Stomach smooth muscle (tissue), 2 donors: ENCODE measurements around the gene NRXN3.

Source experiments
- H3K27ac ChIP-seq: one replicate; pipeline ENCODE4 v1.7.0; 2013; ENCODE audit warnings: mild to moderate bottlenecking, low read length, inconsistent platforms
- H3K27me3 ChIP-seq, 2 donors: one replicate each; pipeline ENCODE4 v1.7.0; 2013; ENCODE audit warnings: low read length in 2 of 2; ENCODE audit not compliant: insufficient read depth in 2 of 2, control insufficient read depth in 1 of 2
- H3K36me3 ChIP-seq, 2 donors: one replicate each; pipeline ENCODE4 v1.7.0; 2013; ENCODE audit warnings: low read length in 2 of 2; ENCODE audit not compliant: control insufficient read depth in 2 of 2, insufficient read depth in 2 of 2
- H3K4me1 ChIP-seq: one replicate; pipeline ENCODE4 v1.7.0; 2013; ENCODE audit warnings: low read length; ENCODE audit not compliant: control insufficient read depth, insufficient read depth
- H3K4me3 ChIP-seq, 2 donors: one replicate each; pipeline ENCODE4 v1.7.0; 2013; ENCODE audit warnings: low read length in 2 of 2
- H3K9ac ChIP-seq, 2 donors: one replicate each; pipeline ENCODE4 v1.7.0; 2013; ENCODE audit warnings: low read length in 2 of 2, mild to moderate bottlenecking in 1 of 2
- H3K9me3 ChIP-seq, 2 donors: one replicate each; pipeline ENCODE4 v1.7.0; 2013; ENCODE audit warnings: low read length in 2 of 2; ENCODE audit not compliant: control insufficient read depth in 2 of 2
- donor health status: healthy.
- donor health status: Pancreatic carcinoma.

The NRXN3 gene

GRCh38 chr14:79899610-79900009 lies 1729.4 kb downstream of the NRXN3 start:
- Histone ChIP-seq H3K36me3 (no peaks in the 10 kb centered on the region), H3K4me3 (no peak overlapping the region), H3K27ac (no peak overlapping the region), H3K4me1 (peaks cover 3% of the 10 kb centered on the region), H3K27me3 (no peaks in the 10 kb centered on the region), H3K9ac (no peak overlapping the region), H3K9me3 (no peaks in the 10 kb centered on the region)

- Histone ChIP-seq H3K36me3 (no peaks in the 10 kb centered on the region), H3K4me3 (no peak overlapping the region), H3K27me3 (no peaks in the 10 kb centered on the region), H3K4me1 (no peaks in the 10 kb centered on the region), H3K9me3 (no peaks in the 10 kb centered on the region), H3K27ac (no peak overlapping the region), H3K9ac (no peak overlapping the region)
These were observed 1734.3 kb downstream of the NRXN3 start for GRCh38 chr14:79904497-79904896.

- Histone ChIP-seq H3K4me1 (no peaks in the 10 kb centered on the region), H3K27ac (no peak overlapping the region), H3K36me3 (no peaks in the 10 kb centered on the region), H3K27me3 (no peaks in the 10 kb centered on the region), H3K9ac (no peak overlapping the region), H3K9me3 (no peaks in the 10 kb centered on the region), H3K4me3 (no peak overlapping the region)
These were observed 1736.8 kb downstream of the NRXN3 start for GRCh38 chr14:79906994-79907393.

GRCh38 chr14:79910086-79910485 lies 1739.9 kb downstream of the NRXN3 start:
- no peak overlapping the region for H3K9ac ChIP-seq
- H3K36me3 ChIP-seq = no peaks in the 10 kb centered on the region
- H3K27ac ChIP-seq = no peak overlapping the region
- H3K4me3 ChIP-seq = no peak overlapping the region
- no peaks in the 10 kb centered on the region for H3K27me3 ChIP-seq
- H3K4me1 ChIP-seq = no peaks in the 10 kb centered on the region
- H3K9me3 ChIP-seq = no peaks in the 10 kb centered on the region

GRCh38 chr14:79911744-79912143 lies 1741.6 kb downstream of the NRXN3 start:
- H3K27ac ChIP-seq = no peak overlapping the region
- no peaks in the 10 kb centered on the region for H3K9me3 ChIP-seq
- H3K36me3 ChIP-seq = no peaks in the 10 kb centered on the region
- H3K9ac ChIP-seq = no peak overlapping the region
- no peaks in the 10 kb centered on the region for H3K4me1 ChIP-seq
- no peak overlapping the region for H3K4me3 ChIP-seq
- no peaks in the 10 kb centered on the region for H3K27me3 ChIP-seq

- Histone ChIP-seq H3K4me3 (no peak overlapping the region), H3K4me1 (no peaks in the 10 kb centered on the region), H3K27ac (no peak overlapping the region), H3K36me3 (no peaks in the 10 kb centered on the region), H3K27me3 (no peaks in the 10 kb centered on the region), H3K9me3 (no peaks in the 10 kb centered on the region), H3K9ac (no peak overlapping the region)
These were observed 1744.4 kb downstream of the NRXN3 start for GRCh38 chr14:79914595-79914994.

DNA sequence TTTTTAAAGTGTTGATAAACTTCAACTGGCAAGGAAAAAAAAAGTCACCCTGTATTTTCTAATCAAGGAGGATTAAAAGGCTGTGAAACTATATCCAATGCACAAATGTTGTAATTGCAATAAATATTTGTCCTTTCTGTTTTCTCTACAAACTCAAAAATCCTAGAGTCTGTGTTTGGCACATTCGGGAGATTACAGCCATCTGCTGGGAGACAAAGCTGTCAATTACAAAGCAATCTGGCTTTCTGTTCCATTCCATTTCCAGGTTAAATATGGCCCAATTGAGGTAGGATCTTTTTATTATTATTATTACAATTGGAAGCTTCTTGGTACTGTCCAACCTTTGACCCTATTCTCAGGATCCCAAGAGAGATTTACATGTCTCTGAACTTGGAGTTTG lies 1745.2 kb downstream of the NRXN3 start:
- H3K9me3 ChIP-seq = no peaks in the 10 kb centered on the region
- H3K27ac ChIP-seq = no peak overlapping the region
- H3K4me1 ChIP-seq = no peaks in the 10 kb centered on the region
- no peak overlapping the region for H3K4me3 ChIP-seq
- H3K36me3 ChIP-seq = no peaks in the 10 kb centered on the region
- no peaks in the 10 kb centered on the region for H3K27me3 ChIP-seq
- no peak overlapping the region for H3K9ac ChIP-seq

- no peaks in the 10 kb centered on the region for H3K4me1 ChIP-seq
- H3K27me3 ChIP-seq = no peaks in the 10 kb centered on the region
- no peaks in the 10 kb centered on the region for H3K36me3 ChIP-seq
- no peak overlapping the region for H3K27ac ChIP-seq
- no peak overlapping the region for H3K9ac ChIP-seq
- H3K9me3 ChIP-seq = no peaks in the 10 kb centered on the region
- H3K4me3 ChIP-seq = no peak overlapping the region
These were observed 1746.1 kb downstream of the NRXN3 start for GRCh38 chr14:79916281-79916680.

DNA sequence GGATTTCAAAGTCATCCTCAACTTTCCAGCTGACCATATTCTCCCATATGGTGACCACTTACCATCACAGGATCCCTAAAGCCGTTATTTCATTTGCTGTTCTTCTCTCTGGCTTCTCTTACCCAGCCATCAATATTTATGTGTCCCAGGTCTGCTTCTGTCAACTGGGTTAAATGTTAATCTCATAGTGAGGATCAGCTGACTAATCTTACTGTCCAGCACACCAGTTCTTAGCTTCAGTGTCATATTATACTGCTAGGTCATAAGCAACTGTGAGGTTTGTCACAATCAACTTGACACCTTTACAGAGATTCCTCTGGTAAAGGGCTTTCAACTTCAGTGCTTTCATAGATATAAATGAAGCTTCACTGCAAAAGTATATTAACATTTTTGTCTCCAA lies 1746.7 kb downstream of the NRXN3 start:
- no peaks in the 10 kb centered on the region for H3K36me3 ChIP-seq
- no peaks in the 10 kb centered on the region for H3K4me1 ChIP-seq
- no peak overlapping the region for H3K27ac ChIP-seq
- H3K9ac ChIP-seq = no peak overlapping the region
- no peaks in the 10 kb centered on the region for H3K27me3 ChIP-seq
- no peaks in the 10 kb centered on the region for H3K9me3 ChIP-seq
- H3K4me3 ChIP-seq = no peak overlapping the region
